ENCODE data around the gene COPE.

COPE gene

DNA sequence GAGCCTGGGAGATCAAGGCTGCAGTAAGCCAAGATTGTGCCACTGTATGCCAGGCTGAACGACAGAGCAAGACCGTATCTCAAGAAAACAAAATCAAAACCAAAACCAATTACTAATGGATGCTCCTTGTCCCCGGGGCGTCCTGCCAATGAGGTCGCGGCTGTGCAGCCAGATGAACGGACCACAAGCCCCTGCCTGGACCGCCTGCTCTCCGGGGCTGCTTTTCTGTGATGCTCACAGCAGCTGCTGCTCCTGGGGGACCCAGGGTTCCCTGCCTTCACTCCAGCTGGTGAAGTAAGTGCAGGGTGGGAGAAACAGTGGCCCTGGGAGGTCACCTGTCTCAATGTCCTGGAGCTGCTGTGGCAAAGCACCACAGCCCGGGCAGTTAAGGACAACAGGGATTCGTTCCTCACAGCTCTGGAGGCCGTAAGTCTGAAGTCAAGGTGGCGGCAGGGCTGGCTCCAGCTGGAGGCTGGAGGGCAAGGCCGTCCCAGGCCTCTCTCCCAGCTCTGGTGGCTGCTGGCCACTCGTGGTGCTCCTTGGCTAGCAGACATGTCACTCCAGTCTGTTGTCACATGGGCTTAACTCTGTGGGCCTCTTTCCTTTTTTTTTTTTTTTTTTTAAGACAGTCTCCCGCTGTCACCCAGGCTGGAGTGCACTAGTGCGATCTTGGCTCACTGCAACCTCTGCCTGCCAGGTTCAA lies 10.1 kb downstream of the COPE start:
- TF ChIP-seq, protein P1, sequence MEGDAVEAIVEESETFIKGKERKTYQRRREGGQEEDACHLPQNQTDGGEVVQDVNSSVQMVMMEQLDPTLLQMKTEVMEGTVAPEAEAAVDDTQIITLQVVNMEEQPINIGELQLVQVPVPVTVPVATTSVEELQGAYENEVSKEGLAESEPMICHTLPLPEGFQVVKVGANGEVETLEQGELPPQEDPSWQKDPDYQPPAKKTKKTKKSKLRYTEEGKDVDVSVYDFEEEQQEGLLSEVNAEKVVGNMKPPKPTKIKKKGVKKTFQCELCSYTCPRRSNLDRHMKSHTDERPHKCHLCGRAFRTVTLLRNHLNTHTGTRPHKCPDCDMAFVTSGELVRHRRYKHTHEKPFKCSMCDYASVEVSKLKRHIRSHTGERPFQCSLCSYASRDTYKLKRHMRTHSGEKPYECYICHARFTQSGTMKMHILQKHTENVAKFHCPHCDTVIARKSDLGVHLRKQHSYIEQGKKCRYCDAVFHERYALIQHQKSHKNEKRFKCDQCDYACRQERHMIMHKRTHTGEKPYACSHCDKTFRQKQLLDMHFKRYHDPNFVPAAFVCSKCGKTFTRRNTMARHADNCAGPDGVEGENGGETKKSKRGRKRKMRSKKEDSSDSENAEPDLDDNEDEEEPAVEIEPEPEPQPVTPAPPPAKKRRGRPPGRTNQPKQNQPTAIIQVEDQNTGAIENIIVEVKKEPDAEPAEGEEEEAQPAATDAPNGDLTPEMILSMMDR (IDR thresholded peaks at IDR 0.05; ENCODE audit: low read length, missing control alignments): no peak
- DNase-seq (ENCODE audit: low read depth): no peak
- no peak overlapping the region for H3K4me3 ChIP-seq (replicated peaks; ENCODE audit: low read depth, low read length)

DNA sequence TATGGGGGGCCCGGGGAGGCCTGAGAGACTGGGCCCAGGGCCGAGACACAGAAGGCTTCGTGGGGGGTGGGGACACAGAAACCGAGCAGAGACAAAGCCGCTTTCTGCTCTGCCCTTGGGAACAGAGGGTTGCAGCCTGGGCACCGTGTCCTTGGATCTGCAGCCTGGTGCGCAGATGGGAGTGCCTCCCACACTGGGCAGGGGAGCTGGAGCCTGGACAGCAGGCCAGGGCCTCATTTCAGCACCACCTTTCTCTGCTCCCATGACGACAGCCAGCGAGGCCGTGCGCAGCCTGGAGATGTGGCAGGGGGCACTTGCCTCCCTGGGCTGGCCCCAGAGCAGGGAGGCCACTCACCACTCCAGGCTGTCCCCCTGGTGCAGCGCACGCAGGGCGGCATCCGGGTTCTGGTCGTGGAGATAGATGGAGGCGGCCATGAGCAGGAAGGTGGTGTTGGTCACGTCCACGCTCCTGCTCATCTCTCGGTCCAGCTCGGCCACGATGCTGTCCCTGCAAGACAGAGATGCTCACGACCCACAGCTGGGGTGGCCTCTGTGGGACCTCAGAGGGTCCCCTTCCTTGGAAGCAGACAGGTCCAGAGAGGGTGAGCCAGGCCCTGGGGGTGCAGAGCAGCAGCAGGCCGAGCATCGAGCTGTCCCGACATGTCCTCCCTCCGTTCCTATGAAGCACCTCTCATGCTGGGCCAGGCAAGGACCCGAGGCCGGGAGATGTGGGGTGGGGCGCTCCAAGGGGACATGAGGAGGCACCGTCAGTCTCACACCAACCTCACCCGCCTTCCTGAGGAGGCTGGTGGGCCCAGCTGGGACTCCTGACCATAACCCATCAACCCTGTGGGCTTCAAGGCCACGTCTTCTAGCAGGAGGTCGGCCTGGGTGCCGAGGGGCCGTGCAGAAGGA lies 12.3 kb downstream of the COPE start:
- DNase-seq (ENCODE audit: low read depth): no peak
- TF ChIP-seq, protein P1 (IDR thresholded peaks at IDR 0.05; ENCODE audit: low read length, missing control alignments): no peak
- H3K4me3 ChIP-seq (replicated peaks; ENCODE audit: low read depth, low read length): no peak overlapping the region

DNA sequence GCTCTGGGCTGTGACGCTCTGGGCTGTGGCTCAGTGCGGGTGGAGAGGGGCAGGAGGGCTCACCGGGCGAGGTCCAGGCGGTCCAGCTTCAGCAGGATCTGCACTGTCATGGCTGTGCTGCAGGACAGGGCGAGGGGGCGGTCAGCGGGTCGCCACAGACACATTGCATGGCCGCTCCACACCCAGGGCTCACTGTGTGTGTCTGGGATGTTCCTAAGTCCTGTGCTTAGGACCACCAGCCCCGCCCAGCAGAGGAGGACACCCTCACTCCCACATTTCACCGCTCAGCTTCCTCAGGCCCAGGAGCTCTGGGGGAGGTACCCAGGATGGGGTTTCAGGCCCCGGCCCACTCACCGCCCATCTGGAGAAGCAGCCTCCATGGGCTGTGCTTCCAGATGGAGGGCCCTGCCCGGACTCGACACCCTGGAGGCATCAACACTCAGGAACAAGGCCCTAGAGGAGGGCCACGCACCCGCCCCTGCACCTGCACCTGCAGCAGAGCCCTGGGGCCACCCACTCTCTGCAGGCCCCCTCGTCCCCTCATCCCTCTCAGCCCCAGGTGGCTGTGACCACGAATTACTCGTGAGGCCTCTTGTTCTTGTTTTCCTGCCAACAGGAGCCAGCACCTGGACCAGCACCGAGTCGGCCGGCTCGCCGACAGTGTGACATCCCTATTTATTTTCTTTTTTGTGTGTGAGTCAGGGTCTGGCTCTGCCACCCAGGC lies 13.5 kb downstream of the COPE start:
- no peak for DNase-seq (ENCODE audit: low read depth)
- TF ChIP-seq, protein P1 (IDR thresholded peaks at IDR 0.05; ENCODE audit: low read length, missing control alignments): no peak
- H3K4me3 ChIP-seq (replicated peaks; ENCODE audit: low read depth, low read length): no peak overlapping the region

DNA sequence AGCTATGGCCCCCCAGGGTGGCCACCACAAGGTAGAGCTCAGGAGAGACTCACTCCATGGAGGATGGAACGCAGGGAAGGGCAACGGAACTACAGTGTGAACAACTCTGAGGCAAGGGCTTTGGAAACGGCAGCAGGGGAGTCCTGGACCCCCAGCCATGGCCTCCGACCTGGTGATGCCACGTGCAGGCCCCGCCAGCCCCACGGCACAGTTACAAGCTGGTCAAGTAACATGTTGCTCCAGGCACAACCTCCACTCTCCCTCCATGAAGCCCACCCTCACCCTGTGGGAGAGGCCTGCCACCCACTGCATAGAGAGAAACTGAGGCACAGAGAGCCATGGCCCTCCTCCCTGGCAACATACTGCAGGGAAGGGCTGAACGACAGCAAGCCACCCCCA lies 14.1 kb downstream of the COPE start:
- no peak overlapping the region for H3K4me3 ChIP-seq (replicated peaks; ENCODE audit: low read depth, low read length)
- TF ChIP-seq, protein P1 (IDR thresholded peaks at IDR 0.05; ENCODE audit: low read length, missing control alignments): no peak
- no peak for DNase-seq (ENCODE audit: low read depth)

DNA sequence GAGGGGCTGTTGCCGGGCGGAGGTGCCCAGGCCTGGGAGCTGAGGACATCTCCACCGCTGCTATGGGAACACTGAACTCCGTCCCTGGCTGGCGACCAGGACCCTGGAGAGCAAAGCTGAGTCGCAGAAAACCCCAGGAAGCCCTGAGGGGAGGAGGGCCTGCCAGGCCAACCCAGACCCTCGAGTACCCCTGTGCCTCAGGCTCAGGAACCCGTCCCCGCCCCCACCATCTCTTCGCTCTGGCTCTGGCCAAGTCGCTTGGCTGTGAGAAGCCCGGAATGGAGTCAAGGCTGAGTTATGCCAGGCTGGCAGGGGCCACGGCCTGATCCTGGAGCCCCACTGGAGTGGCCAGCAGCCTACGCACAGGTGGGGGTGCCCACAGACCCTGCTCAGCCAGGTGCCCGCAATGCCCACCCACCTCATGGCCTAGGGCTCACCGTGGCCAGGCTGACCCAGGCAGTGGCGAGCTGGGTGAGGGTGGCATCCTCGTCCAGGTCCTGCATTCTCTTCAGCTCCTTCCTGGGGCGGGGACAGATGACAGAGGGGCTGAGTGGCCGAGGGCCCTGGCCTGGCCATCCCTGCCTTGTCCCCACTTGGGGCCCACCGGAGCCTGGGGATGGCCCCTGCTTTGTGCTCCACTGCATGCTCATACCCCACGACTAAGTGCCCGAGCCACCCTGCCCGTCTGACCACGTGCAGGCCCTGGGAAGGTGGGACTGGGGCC lies 14.7 kb downstream of the COPE start:
- DNase-seq (ENCODE audit: low read depth): no peak
- TF ChIP-seq, protein P1 (IDR thresholded peaks at IDR 0.05; ENCODE audit: low read length, missing control alignments): no peak
- H3K4me3 ChIP-seq (replicated peaks; ENCODE audit: low read depth, low read length): no peak overlapping the region
